HepG2 (cell line): Measurements from ENCODE around the gene AFF4. TPM values are rescaled to one million over a fixed set of nuclear protein-coding genes. Genes with fewer than 3 reads are reported as not detected.

Experiments
- ATF7-NPFF ChIP-seq: sonication (generic); formaldehyde crosslinking; IDR thresholded peaks from 2 replicates; pipeline ENCODE4 v1.8.1; 2023; ENCODE audit warnings: mild to moderate bottlenecking, low read depth, missing genetic modification reagents, moderate library complexity
- BHLHE40 ChIP-seq: IDR thresholded peaks from 2 replicates; pipeline ENCODE4 v1.6.1; 2011; ENCODE audit warnings: low read length, improper control_type of control experiment
- CBX5 ChIP-seq: sonication (generic); formaldehyde crosslinking; IDR thresholded peaks from 2 replicates; pipeline ENCODE4 v1.4.0; 2020; ENCODE audit warnings: missing genetic modification reagents, borderline replicate concordance
- DMTF1 ChIP-seq: sonication (generic); formaldehyde crosslinking; IDR thresholded peaks from 2 replicates; pipeline ENCODE4 v1.4.0; 2020; ENCODE audit warnings: mild to moderate bottlenecking, missing genetic modification reagents
- RARA ChIP-seq: IDR thresholded peaks from 2 replicates; pipeline ENCODE4 v1.6.1; 2016; ENCODE audit warnings: missing genetic modification reagents, missing compliant biosample characterization
- RBM22 ChIP-seq: fragments of 200-400 bp; formaldehyde crosslinking; optimal IDR thresholded peaks from 2 replicates; pipeline ENCODE3; 2017; ENCODE audit warnings: mild to moderate bottlenecking, low read length, moderate library complexity
- REL ChIP-seq: sonication (generic); formaldehyde crosslinking; conservative IDR thresholded peaks from 2 replicates; pipeline ENCODE4 v1.8.0; 2022; ENCODE audit warnings: mild to moderate bottlenecking, missing genetic modification reagents, moderate library complexity
- SMAD3 ChIP-seq: sonication (generic); formaldehyde crosslinking; IDR thresholded peaks from 2 replicates; pipeline ENCODE4 v1.4.0; 2020; ENCODE audit warnings: missing genetic modification reagents
- SOX13 ChIP-seq, 3 experiments: fragments of 450-650 bp in 1 of 3; sonication (generic) in 1 of 3; formaldehyde crosslinking in 1 of 3; IDR thresholded peaks in 2 of 3; conservative IDR thresholded peaks in 1 of 3; 2 replicates each; pipeline versions ENCODE4 v1.5.0 to v1.6.1; 2016 to 2020; ENCODE audit warnings: antibody characterized with exemption in 1 of 3, mild to moderate bottlenecking in 1 of 3, missing compliant biosample characterization in 1 of 3, missing genetic modification reagents in 1 of 3, moderate library complexity in 1 of 3
- SP5 ChIP-seq: IDR thresholded peaks from 2 replicates; pipeline ENCODE4 v1.6.1; 2016; ENCODE audit warnings: low read depth, borderline replicate concordance
- TCF7 ChIP-seq: sonication (generic); IDR thresholded peaks from 2 replicates; pipeline ENCODE4 v1.6.1; 2016; ENCODE audit warnings: antibody characterized with exemption, low read depth
- TFE3 ChIP-seq: IDR thresholded peaks from 2 replicates; pipeline ENCODE4 v1.6.1; 2016
- ZNF33B ChIP-seq: sonication (generic); formaldehyde crosslinking; IDR thresholded peaks from 2 replicates; pipeline ENCODE4 v1.5.1; 2020; ENCODE audit warnings: mild to moderate bottlenecking, missing genetic modification reagents
- ZNF441 ChIP-seq: sonication (generic); formaldehyde crosslinking; IDR thresholded peaks from 2 replicates; pipeline ENCODE4 v1.7.0; 2021; ENCODE audit warnings: missing genetic modification reagents, borderline replicate concordance
- ZNF552 ChIP-seq: sonication (generic); formaldehyde crosslinking; IDR thresholded peaks from 2 replicates; pipeline ENCODE4 v1.9.0; 2022; ENCODE audit warnings: missing genetic modification reagents, mild to moderate bottlenecking, borderline replicate concordance
- ZNF629 ChIP-seq: sonication (generic); formaldehyde crosslinking; conservative IDR thresholded peaks from 2 replicates; pipeline ENCODE4 v1.5.0; 2020; ENCODE audit warnings: missing genetic modification reagents
- ZNF660 ChIP-seq: sonication (generic); formaldehyde crosslinking; IDR thresholded peaks from 2 replicates; pipeline ENCODE4 v1.5.1; 2020; ENCODE audit warnings: mild to moderate bottlenecking, low read depth, missing genetic modification reagents, borderline replicate concordance
- polyA plus RNA-seq, 8 experiments: library from polyadenylated mRNA; depleted of rRNA in 3 of 8; stranded (reverse) in 7 of 8; unstranded in 1 of 8; fragments of >200 nt; fragmentation: Illumina TruSeq in 4 of 8; extraction: Trizol in 4 of 8; gene quantifications; 2 replicates each; pipeline versions ENCODE4 v1.2.1 to v1.2.3, GENCODE V29; 2011 to 2016; ENCODE audit warnings: low read depth in 4 of 8, missing spikeins in 1 of 8, mixed read lengths in 1 of 8; ENCODE audit not compliant: insufficient read depth in 1 of 8
- total RNA-seq, 5 experiments: library from RNA; depleted of rRNA; stranded (reverse); fragments of >200 nt; fragmentation: Illumina TruSeq; extraction: Trizol; gene quantifications; 2 replicates each; pipeline ENCODE4 v1.2.3, GENCODE V29; 2016; ENCODE audit warnings: low read depth in 1 of 5
- TF ChIP-seq, protein P1 (sequence below): sonication (generic); formaldehyde crosslinking; IDR thresholded peaks from 2 replicates; pipeline ENCODE4; 2020; ENCODE audit warnings: missing genetic modification reagents, mild to moderate bottlenecking, borderline replicate concordance

AFF4 gene
- total and polyA plus RNA-seq, 2 of the 13 experiments (the other 11 are each of a cell fraction or from before 2014, with no cell fraction given) = 22.1 to 25.5 TPM

DNA sequence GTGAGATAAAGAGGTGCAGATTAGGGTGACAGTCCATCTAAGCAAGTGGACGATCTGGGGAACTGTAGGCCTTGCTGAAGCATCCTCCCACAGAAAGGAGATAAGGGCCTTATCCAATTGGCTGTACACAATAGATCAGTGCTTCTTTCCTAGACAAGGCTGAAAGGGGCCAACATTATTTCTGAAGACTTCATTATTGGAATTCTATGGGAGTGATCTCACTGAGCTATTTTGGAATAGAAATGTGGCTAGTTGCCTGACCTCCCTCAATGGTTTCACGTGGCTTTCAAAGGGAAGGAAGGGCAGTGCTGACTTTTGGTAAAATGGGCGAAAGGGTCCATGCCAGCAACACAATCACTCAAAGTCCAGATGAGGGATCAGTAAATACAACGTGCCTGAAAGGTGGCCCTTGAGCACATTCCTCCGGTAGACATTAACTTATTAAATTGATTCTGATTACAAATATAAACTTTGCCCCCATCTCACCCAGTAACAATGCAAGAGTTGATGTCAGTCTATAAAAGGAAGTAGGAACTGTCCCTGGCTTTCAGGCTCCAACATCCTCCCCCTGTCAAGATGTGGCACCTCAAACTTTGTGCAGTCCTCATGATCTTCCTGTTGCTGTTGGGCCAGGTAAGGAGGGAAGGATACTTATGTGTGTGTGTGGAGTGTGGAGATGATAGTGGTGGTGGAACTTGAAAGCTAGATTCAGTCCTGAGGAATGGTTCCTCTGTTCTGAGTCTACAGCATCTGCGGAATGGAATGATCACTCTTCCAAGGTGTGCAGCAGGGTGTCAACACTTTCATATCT, 90.1 kb downstream of the AFF4 start, which contains the start of gene LEAP2 (continued):
- TF ChIP-seq RARA = peak; percentile 83
- TF ChIP-seq BHLHE40 = peak; percentile 26
- TF ChIP-seq RBM22 = peak; percentile 91
- TF ChIP-seq TCF7 = peak; percentile 74
- no peak; the same call in 1 of the 2 replicates for TF ChIP-seq SOX13 (IDR thresholded peaks at IDR 0.05)
- peak in 1 of 2 experiments; percentile 82; a peak in 2 of 4 replicates for TF ChIP-seq SOX13 (CRISPR knock-in tag; conservative IDR thresholded peaks at IDR 0.05 in 1 of 2, IDR thresholded peaks at IDR 0.05 in 1 of 2)
- no peak for TF ChIP-seq ZNF33B (CRISPR knock-in tag)
- TF ChIP-seq SP5 = peak; percentile 68; the same call in 1 of the 2 replicates
- TF ChIP-seq REL (CRISPR knock-in tag) = no peak
- 0 out of 2 replicates have a peak, but pooled peaks have one; percentile 7 for TF ChIP-seq ZNF660 (CRISPR knock-in tag)
- TF ChIP-seq ZNF552 = no peak
- TF ChIP-seq ZNF441 = 0 out of 2 replicates have a peak, but pooled peaks have one; percentile 66
- peak; percentile 41; the same call in 1 of the 2 replicates for TF ChIP-seq ZNF629
- peak; percentile 71 for TF ChIP-seq ATF7-NPFF
- no peak for TF ChIP-seq DMTF1
- 0 out of 2 replicates have a peak, but pooled peaks have one; percentile 42 for TF ChIP-seq SMAD3 (CRISPR knock-in tag)
- no peak; the same call in 1 of the 2 replicates for TF ChIP-seq CBX5 (CRISPR knock-in tag)
- TF ChIP-seq TFE3 (CRISPR knock-in tag) = peak; percentile 72; the same call in 1 of the 2 replicates
- TF ChIP-seq, protein P1, sequence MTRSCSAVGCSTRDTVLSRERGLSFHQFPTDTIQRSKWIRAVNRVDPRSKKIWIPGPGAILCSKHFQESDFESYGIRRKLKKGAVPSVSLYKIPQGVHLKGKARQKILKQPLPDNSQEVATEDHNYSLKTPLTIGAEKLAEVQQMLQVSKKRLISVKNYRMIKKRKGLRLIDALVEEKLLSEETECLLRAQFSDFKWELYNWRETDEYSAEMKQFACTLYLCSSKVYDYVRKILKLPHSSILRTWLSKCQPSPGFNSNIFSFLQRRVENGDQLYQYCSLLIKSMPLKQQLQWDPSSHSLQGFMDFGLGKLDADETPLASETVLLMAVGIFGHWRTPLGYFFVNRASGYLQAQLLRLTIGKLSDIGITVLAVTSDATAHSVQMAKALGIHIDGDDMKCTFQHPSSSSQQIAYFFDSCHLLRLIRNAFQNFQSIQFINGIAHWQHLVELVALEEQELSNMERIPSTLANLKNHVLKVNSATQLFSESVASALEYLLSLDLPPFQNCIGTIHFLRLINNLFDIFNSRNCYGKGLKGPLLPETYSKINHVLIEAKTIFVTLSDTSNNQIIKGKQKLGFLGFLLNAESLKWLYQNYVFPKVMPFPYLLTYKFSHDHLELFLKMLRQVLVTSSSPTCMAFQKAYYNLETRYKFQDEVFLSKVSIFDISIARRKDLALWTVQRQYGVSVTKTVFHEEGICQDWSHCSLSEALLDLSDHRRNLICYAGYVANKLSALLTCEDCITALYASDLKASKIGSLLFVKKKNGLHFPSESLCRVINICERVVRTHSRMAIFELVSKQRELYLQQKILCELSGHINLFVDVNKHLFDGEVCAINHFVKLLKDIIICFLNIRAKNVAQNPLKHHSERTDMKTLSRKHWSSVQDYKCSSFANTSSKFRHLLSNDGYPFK = no peak
